Right lobe of liver (tissue), 6 donors: Measurements from ENCODE around the gene OXTR. TPM values are rescaled to one million over a fixed set of nuclear protein-coding genes. Genes with fewer than 3 reads are reported as not detected.

ENCODE experiments used
- ATAC-seq, 4 donors: fragments of 200-7000 bp; cut with Tn5 transposase; one replicate each; pipeline ENCODE4 v1.9.1; 2020; ENCODE audit warnings: mild to moderate bottlenecking in 4 of 4, moderate library complexity in 4 of 4
- DNase-seq, 3 donors: peaks; one replicate each; pipeline ENCODE4 v3.0.0-alpha.2; 2020
- H3K27ac ChIP-seq, 3 donors: fragments of 200-600 bp; one replicate each; pipeline ENCODE4 v1.8.0; 2022
- H3K27me3 ChIP-seq, 2 donors: fragments of 200-600 bp; one replicate each; pipeline ENCODE4 v1.8.0; 2022
- H3K36me3 ChIP-seq, 4 donors: fragments of 200-600 bp; sonication (generic) in 1 of 4; one replicate each; pipeline versions ENCODE4 v1.5.1 to v1.8.0; 2017 to 2022; ENCODE audit warnings: control low read depth in 1 of 4
- H3K4me1 ChIP-seq, 4 donors: fragments of 200-600 bp; sonication (generic) in 1 of 4; one replicate each; pipeline versions ENCODE4 v1.5.1 to v1.8.0; 2017 to 2022; ENCODE audit warnings: control low read depth in 1 of 4
- H3K4me3 ChIP-seq, 3 donors: fragments of 200-600 bp; one replicate each; pipeline ENCODE4 v1.8.0; 2022
- H3K9me3 ChIP-seq, 4 donors: fragments of 200-600 bp; sonication (generic) in 1 of 4; one replicate each; pipeline versions ENCODE4 v1.5.1 to v1.8.0; 2017 to 2022; ENCODE audit warnings: control low read depth in 1 of 4
- POLR2A ChIP-seq: fragments of 450-650 bp; IDR thresholded peaks from one replicate; pipeline ENCODE4 v1.6.1; 2017; ENCODE audit warnings: antibody characterized with exemption, mild to moderate bottlenecking
- WGBS: methylation state at CpG from one replicate; pipeline ENCODE4 v1.1.6; 2018; ENCODE audit warnings: low coverage, low lambda C conversion rate; ENCODE audit not compliant: insufficient coverage; ENCODE audit errors: missing lambda C conversion rate; 5-methylcytosine and 5-hydroxymethylcytosine counted together
- intact Hi-C, 2 donors: fragments of 100-400 bp; cut with DNase I; formaldehyde crosslinking; loops; one replicate each; pipeline versions ENCODE4 v1.11.2 to v1.14.1; 2022
- total RNA-seq, 6 experiments: library from RNA; depleted of rRNA in 2 of 6; stranded (reverse); fragments of >200 nt in 2 of 6; fragmentation: NEBNext Ultra II Directional in 3 of 6; extraction: Animal tissue kit (Norgen Biotek cat#: 25700) in 3 of 6; gene quantifications; one replicate each; pipeline versions ENCODE4 v1.1.0 to v1.2.4, GENCODE V29; 2016 to 2023
- TF ChIP-seq, protein P1 (sequence below), 4 donors: fragments of 200-600 bp in 3 of 4; fragments of 450-650 bp in 1 of 4; IDR thresholded peaks; one replicate each; pipeline versions ENCODE4 v1.5.1 to v1.8.0; 2016 to 2022; ENCODE audit warnings: antibody characterized with exemption in 4 of 4, mild to moderate bottlenecking in 2 of 4
- donor health status: DM: no; HTN: yes; CAD: no.
- donor health status: DM: no; HTN: no; CAD: no.
- donor health status: DM: no; HTN: no; CAD: no.
- donor health status: DM: no; HTN: yes; CAD: no.
- donor health status: DM: no; HTN: yes; CAD: no.

Gene OXTR
- total RNA-seq, 6 experiments from 2014 or later: 0.04 to 0.31 (median 0.20) TPM

DNA sequence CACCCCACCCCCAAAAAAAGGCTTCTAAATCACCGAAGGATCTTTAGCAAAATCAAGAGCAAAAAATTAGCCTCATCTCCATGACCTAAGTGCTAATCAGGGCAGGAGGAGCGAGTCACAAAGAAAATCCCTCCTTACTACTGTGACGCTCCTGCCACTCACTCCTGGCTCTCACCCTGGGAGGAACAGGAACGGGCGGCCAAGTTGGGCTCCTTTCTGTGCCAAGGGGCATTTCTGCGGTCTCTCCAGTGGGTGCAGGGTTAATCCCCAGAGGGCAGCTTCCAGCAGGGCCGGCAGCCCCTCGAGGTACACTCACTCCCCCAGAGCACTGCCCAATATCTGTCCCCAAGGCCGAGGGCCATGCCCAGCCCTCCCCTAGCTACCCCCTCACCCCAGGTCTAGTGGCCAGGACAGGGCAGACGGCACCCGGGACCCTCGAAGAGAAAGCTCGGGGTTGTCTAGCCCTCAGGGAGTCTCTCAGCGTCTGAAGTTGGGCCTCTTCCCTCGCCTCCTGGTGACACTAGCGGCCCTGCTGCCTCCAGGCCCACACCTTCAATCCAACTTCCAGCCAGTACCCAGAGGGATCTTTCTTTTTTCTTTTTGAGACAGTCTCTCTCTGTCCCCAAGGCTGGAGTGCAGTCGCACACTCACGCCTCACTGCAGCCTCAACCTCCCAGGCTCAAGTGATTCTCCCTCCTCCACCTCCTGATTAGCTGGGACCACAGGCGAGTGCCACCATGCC is 35.1 kb downstream of the OXTR start:
- intact Hi-C loops: no loop called here
- no peak for TF ChIP-seq POLR2A
- TF ChIP-seq, protein P1, sequence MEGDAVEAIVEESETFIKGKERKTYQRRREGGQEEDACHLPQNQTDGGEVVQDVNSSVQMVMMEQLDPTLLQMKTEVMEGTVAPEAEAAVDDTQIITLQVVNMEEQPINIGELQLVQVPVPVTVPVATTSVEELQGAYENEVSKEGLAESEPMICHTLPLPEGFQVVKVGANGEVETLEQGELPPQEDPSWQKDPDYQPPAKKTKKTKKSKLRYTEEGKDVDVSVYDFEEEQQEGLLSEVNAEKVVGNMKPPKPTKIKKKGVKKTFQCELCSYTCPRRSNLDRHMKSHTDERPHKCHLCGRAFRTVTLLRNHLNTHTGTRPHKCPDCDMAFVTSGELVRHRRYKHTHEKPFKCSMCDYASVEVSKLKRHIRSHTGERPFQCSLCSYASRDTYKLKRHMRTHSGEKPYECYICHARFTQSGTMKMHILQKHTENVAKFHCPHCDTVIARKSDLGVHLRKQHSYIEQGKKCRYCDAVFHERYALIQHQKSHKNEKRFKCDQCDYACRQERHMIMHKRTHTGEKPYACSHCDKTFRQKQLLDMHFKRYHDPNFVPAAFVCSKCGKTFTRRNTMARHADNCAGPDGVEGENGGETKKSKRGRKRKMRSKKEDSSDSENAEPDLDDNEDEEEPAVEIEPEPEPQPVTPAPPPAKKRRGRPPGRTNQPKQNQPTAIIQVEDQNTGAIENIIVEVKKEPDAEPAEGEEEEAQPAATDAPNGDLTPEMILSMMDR (IDR thresholded peaks at IDR 0.05): no peak
- no peak for DNase-seq
- Histone ChIP-seq H3K27me3 (no peaks in the 10 kb centered on the region), H3K9me3 (no peaks in the 10 kb centered on the region), H3K4me3 (no peak overlapping the region), H3K36me3 (no peaks in the 10 kb centered on the region), H3K27ac (no peak overlapping the region), H3K4me1 (no peaks in the 10 kb centered on the region)
- ATAC-seq: peak in 1 of 4 donors; percentile 18
- 82% methylated on average over 9 of the region's 19 CpGs for WGBS

DNA sequence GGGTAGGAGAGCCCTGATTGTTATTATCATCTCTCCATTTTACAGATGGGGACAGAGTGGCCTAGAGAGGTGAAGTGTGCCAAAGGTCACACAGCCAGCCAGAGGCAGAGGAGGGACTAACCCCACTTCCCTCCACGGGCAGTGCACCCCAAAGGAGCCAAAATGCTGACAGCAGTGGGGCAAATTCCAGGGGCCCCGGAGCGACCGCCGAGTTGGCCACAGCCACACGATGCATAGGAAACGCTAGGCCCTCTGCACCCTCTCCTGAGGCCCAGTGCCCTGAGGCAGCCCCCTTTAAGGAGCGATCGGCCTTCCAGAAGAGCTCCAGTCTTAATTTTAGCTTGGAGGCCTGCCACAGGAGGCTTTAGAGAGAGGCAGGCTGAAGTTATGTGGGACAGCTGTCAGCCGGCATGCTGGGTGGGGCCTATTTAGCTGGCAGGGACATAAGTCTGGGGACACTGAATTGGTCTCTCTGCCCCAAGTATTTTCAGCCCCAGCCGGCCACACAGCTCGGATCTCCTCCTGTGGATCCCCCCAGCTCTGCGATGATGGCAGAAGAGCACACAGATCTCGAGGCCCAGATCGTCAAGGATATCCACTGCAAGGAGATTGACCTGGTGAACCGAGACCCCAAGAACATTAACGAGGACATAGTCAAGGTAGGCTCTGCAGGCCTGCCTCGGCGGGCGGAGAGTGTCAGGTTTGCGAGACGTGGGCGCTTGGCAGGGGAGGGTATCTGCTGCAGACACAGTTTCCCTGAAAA is 35.9 kb downstream of the OXTR start, which contains the start of gene CAV3:
Gene CAV3, plus strand, starts transcription at position 471 of the 763 bp plus-strand sequence. Its CDS starts 75 bp downstream, at position 546.
- 80% methylated on average over 17 of the region's 23 CpGs for WGBS
- ATAC-seq (no peak), DNase-seq (no peak)
- no peaks in the 10 kb centered on the region for H3K9me3 ChIP-seq
- no peaks in the 10 kb centered on the region for H3K27me3 ChIP-seq
- TF ChIP-seq, protein P1 (IDR thresholded peaks at IDR 0.05): no peak
- no peak for TF ChIP-seq POLR2A
- no peaks in the 10 kb centered on the region for H3K4me1 ChIP-seq
- H3K27ac ChIP-seq: no peak within 1 kb of the TSS
- intact Hi-C loops: no loop called here
- H3K36me3 ChIP-seq: no peaks in the 10 kb centered on the region
- H3K4me3 ChIP-seq: no peak within 1 kb of the TSS

DNA sequence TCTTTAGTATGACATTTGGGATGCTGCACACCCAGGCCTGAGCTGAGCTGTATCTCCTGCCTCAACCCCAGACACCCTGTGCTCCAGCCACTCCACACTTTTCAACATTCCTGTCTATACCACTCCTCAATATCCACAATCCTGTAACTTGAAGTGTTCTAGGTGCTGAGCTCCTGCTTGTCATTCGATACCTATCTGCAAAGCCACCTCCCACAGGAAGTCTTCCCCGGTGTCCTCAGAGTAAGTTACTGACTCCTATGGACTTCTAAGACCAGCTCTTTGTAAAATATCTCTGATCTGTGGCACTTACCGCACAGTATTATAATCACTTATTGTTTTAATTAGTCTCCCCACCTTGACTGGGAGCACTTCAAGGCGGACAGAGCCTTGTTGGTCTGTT is 37.0 kb downstream of the OXTR start:
- no peaks in the 10 kb centered on the region for H3K9me3 ChIP-seq
- no peaks in the 10 kb centered on the region for H3K4me1 ChIP-seq
- H3K27ac ChIP-seq: no peak overlapping the region
- ATAC-seq (no peak), DNase-seq (no peak)
- H3K4me3 ChIP-seq: no peak overlapping the region
- TF ChIP-seq, protein P1 (IDR thresholded peaks at IDR 0.05): no peak
- TF ChIP-seq POLR2A: no peak
- H3K27me3 ChIP-seq: no peaks in the 10 kb centered on the region
- 85% methylated on average over 4 of the region's 4 CpGs for WGBS
- intact Hi-C loops: no loop called here
- no peaks in the 10 kb centered on the region for H3K36me3 ChIP-seq

DNA sequence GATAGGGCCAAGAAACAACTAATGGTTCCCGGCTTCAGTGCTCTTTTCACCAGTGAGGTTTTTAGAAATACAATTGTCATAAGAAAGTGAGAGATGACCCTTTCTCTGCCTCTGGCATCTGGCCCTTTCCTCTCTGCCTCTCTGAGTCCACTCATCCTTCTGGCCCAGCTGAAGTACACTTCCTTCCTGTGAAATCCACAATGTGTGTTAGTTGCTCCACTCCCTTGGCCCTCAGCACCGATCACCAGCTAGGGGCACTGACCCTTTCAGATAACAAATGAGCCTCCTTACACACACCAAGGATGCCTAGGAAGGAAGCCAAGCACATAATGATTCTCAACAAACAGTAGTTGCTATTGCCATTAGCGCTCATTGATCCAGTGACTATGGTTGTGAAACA is 38.8 kb downstream of the OXTR start:
- no peak overlapping the region for H3K4me3 ChIP-seq
- H3K36me3 ChIP-seq: no peaks in the 10 kb centered on the region
- peaks cover 0 to 2% (median 0%) of the 10 kb centered on the region in 4 donors for H3K9me3 ChIP-seq
- no peaks in the 10 kb centered on the region for H3K4me1 ChIP-seq
- intact Hi-C loops: no loop called here
- ATAC-seq (no peak), DNase-seq (no peak)
- WGBS: 51% methylated on average over 3 of the region's 3 CpGs
- H3K27ac ChIP-seq: no peak overlapping the region
- H3K27me3 ChIP-seq: no peaks in the 10 kb centered on the region
- no peak for TF ChIP-seq POLR2A
- TF ChIP-seq, protein P1 (IDR thresholded peaks at IDR 0.05): no peak
